Fibroblast of lung (primary cell): ENCODE measurements around the gene ALPP. TPM values are rescaled to one million over a fixed set of nuclear protein-coding genes. Genes with fewer than 3 reads are reported as not detected.
"Not testable (repeated sequence)": the region's sequence is repeated elsewhere in the genome, so short reads cannot be mapped to it uniquely, and the experiment has no call there.

ENCODE experiments used
- DNase-seq, 2 donors: peaks; one replicate each; pipeline versions ENCODE4 v3.0.0 to v3.0.0-alpha.2; 2010; ENCODE audit warnings: low read depth in 2 of 2
- H2AFZ ChIP-seq: 2 replicates; pipeline ENCODE4 v1.5.1; 2012; ENCODE audit warnings: low read length, control low read depth, inconsistent platforms
- H3K27ac ChIP-seq: 2 replicates; pipeline ENCODE4 v1.5.1; 2011; ENCODE audit warnings: low read length, control low read depth; ENCODE audit not compliant: insufficient read depth
- H3K27me3 ChIP-seq: 2 replicates; pipeline ENCODE4 v1.5.1; 2011; ENCODE audit warnings: mild to moderate bottlenecking, low read length; ENCODE audit not compliant: control insufficient read depth, insufficient read depth
- H3K36me3 ChIP-seq: 2 replicates; pipeline ENCODE4 v1.5.1; 2011; ENCODE audit warnings: low read length; ENCODE audit not compliant: control insufficient read depth, insufficient read depth
- H3K4me1 ChIP-seq: 2 replicates; pipeline ENCODE4 v1.5.1; 2011; ENCODE audit warnings: low read length; ENCODE audit not compliant: control insufficient read depth, insufficient read depth; ENCODE audit errors: extremely low read depth
- H3K4me2 ChIP-seq: 2 replicates; pipeline ENCODE4 v1.5.1; 2011; ENCODE audit warnings: low read length, control low read depth; ENCODE audit not compliant: insufficient read depth; ENCODE audit errors: extremely low read depth
- H3K4me3 ChIP-seq, 4 experiments: fragments of 200-600 bp in 1 of 4; sonication (generic) in 1 of 4; replicated peaks in 1 of 4; 2 replicates each; pipeline ENCODE4 v1.5.1; 2011 to 2016; ENCODE audit warnings: low read length in 4 of 4, low read depth in 3 of 4, mild to moderate bottlenecking in 3 of 4, control low read depth in 2 of 4, inconsistent platforms in 1 of 4, mixed read lengths in 1 of 4; ENCODE audit not compliant: insufficient read depth in 1 of 4; ENCODE audit errors: control extremely low read depth in 1 of 4
- H3K79me2 ChIP-seq: 2 replicates; pipeline ENCODE4 v1.5.1; 2012; ENCODE audit warnings: mild to moderate bottlenecking, low read length, inconsistent platforms; ENCODE audit not compliant: control insufficient read depth, insufficient read depth
- H3K9ac ChIP-seq: 2 replicates; pipeline ENCODE4 v1.5.1; 2011; ENCODE audit warnings: mild to moderate bottlenecking, low read length, control low read depth; ENCODE audit not compliant: insufficient read depth
- H3K9me3 ChIP-seq: 2 replicates; pipeline ENCODE4 v1.5.1; 2012; ENCODE audit warnings: low read depth, low read length; ENCODE audit not compliant: control insufficient read depth, insufficient read depth
- H4K20me1 ChIP-seq: 2 replicates; pipeline ENCODE4 v1.5.1; 2011; ENCODE audit warnings: low read length; ENCODE audit not compliant: control insufficient read depth, insufficient read depth; ENCODE audit errors: extremely low read depth
- EZH2 ChIP-seq: IDR thresholded peaks from 2 replicates; pipeline ENCODE4 v1.5.1; 2012; ENCODE audit warnings: low read length, control low read depth, mild to moderate bottlenecking; ENCODE audit errors: missing control alignments
- polyA plus RNA-seq, 2 donors: library from polyadenylated mRNA; depleted of rRNA in 1 of 2; stranded (reverse) in 1 of 2; unstranded in 1 of 2; fragments of >200 nt; gene quantifications; 2 replicates each; pipeline ENCODE4 v1.2.1, GENCODE V29; 2011 to 2012; ENCODE audit warnings: missing spikeins in 1 of 2
- total RNA-seq: library from RNA; depleted of rRNA; stranded (reverse); fragments of >200 nt; gene quantifications from 2 replicates; pipeline ENCODE4 v1.2.1, GENCODE V29; 2014
- TF ChIP-seq, protein P1 (sequence below), 2 donors: IDR thresholded peaks in 1 of 2; conservative IDR thresholded peaks in 1 of 2; 1 replicate in 1 of 2; 2 replicates in 1 of 2; pipeline ENCODE4 v1.5.1; 2011 to 2012; ENCODE audit warnings: low read length in 2 of 2, control low read depth in 1 of 2, inconsistent platforms in 1 of 2, low read depth in 1 of 2, mild to moderate bottlenecking in 1 of 2

Gene ALPP
- total and polyA plus RNA-seq, 2 donors (not counting 1 experiment from before 2014, with no cell fraction given), result not detected

DNA sequence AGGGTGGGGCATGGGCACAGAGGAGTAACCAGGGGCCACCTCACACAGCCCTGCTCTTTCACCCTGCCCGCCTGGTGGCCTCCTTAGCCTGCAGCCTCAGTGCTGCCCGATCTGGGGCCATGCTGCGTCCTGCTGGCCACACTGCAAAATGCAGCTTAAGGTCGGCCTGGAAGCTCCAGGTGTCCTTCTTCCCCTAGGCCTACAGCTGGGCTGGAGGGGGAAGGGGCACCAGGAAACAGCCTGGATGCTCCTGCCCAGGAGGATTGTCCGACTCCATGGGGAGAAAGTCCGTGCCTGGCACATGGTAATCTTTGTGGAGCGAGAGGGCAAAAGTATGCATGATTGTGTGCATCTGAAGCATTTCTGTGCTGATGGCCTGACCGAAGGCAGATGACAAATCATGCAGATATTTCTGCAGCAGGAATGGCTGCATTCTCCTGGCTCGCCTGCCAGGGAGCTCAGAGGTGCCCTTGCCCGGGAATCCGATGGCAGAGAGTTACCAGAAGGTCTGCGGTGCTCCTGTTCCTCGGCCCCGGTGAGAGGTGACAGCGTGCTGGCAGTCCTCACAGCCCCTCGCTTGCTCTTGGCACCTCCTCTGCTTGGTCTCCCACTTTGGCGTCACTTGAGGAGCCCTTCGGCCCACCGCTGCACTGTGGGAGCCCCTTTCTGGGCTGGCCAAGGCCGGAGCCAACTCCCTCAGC lies 12.8 kb upstream of the ALPP start:
- no peaks in the 10 kb centered on the region for H3K79me2 ChIP-seq
- TF ChIP-seq, protein P1, sequence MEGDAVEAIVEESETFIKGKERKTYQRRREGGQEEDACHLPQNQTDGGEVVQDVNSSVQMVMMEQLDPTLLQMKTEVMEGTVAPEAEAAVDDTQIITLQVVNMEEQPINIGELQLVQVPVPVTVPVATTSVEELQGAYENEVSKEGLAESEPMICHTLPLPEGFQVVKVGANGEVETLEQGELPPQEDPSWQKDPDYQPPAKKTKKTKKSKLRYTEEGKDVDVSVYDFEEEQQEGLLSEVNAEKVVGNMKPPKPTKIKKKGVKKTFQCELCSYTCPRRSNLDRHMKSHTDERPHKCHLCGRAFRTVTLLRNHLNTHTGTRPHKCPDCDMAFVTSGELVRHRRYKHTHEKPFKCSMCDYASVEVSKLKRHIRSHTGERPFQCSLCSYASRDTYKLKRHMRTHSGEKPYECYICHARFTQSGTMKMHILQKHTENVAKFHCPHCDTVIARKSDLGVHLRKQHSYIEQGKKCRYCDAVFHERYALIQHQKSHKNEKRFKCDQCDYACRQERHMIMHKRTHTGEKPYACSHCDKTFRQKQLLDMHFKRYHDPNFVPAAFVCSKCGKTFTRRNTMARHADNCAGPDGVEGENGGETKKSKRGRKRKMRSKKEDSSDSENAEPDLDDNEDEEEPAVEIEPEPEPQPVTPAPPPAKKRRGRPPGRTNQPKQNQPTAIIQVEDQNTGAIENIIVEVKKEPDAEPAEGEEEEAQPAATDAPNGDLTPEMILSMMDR (conservative IDR thresholded peaks at IDR 0.05 in 1 of 2, IDR thresholded peaks at IDR 0.05 in 1 of 2; ENCODE audit: low read depth in 1 of 2, low read length in 2 of 2), result peak; percentile 15 to 46
- no peak for TF ChIP-seq EZH2
- no peak overlapping the region for H3K4me2 ChIP-seq
- no peak overlapping the region for H2AFZ ChIP-seq
- no peaks in the 10 kb centered on the region for H4K20me1 ChIP-seq
- no peak overlapping the region for H3K4me3 ChIP-seq
- no peaks in the 10 kb centered on the region for H3K9me3 ChIP-seq
- no peak overlapping the region for H3K27ac ChIP-seq
- DNase-seq, result peak in 1 of 2 donors; percentile 56
- H3K36me3 ChIP-seq, result no peaks in the 10 kb centered on the region
- H3K27me3 ChIP-seq, result no peaks in the 10 kb centered on the region
- no peaks in the 10 kb centered on the region for H3K4me1 ChIP-seq
- no peak overlapping the region for H3K9ac ChIP-seq

DNA sequence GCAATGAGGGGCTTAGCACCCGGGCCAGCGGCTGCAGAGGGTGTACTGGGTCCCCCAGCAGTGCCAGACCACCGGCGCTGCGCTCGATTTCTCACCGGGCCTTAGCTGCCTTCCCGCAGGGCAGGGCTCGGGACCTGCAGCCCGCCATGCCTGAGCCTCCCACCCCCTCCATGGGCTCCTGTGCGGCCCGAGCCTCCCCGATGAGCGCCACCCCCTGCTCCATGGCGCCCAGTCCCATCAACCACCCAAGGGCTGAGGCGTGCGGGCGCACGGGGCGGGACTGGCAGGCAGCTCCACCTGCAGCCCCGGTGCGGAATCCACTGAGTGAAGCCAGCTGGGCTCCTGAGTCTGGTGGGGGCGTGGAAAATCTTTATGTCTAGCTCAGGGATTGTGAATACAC lies 12.1 kb upstream of the ALPP start:
- H3K4me2 ChIP-seq, H3K9me3 ChIP-seq, DNase-seq, H3K27ac ChIP-seq, H2AFZ ChIP-seq, H3K27me3 ChIP-seq, H3K36me3 ChIP-seq, H4K20me1 ChIP-seq, H3K4me1 ChIP-seq, H3K9ac ChIP-seq, H3K79me2 ChIP-seq, H3K4me3 ChIP-seq: not testable (repeated sequence)

DNA sequence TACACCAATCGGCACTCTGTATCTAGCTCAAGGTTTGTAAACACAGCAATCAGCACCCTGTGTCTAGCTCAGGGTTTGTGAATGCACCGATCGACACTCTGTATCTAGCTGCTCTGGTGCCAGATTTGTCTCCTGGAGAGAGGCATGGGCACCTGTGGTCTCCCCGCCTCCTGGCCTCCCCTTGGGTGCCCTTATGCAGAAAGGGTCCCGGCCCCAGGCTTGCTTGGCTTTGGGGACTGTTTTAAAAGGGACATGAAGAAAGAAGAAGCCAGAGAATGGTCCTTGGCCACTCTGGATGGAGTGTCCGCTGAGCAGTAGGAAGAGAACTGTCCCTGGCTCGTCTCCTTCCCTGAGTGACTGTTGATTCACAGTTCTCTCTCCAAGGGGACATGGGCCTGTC lies 11.5 kb upstream of the ALPP start:
- H4K20me1 ChIP-seq, result no peaks in the 10 kb centered on the region
- no peak overlapping the region for H3K9ac ChIP-seq
- DNase-seq, result no peak

More for the DNA sequence above, 11.5 kb upstream of the ALPP start:
- no peaks in the 10 kb centered on the region for H3K4me1 ChIP-seq
- H3K4me3 ChIP-seq, result no peak overlapping the region
- H3K27me3 ChIP-seq, result no peaks in the 10 kb centered on the region
- H3K36me3 ChIP-seq, result no peaks in the 10 kb centered on the region
- H3K79me2 ChIP-seq, result no peaks in the 10 kb centered on the region
- no peak overlapping the region for H2AFZ ChIP-seq
- H3K27ac ChIP-seq, result no peak overlapping the region
- no peaks in the 10 kb centered on the region for H3K9me3 ChIP-seq
- TF ChIP-seq, protein P1 (conservative IDR thresholded peaks at IDR 0.05 in 1 of 2, IDR thresholded peaks at IDR 0.05 in 1 of 2; ENCODE audit: low read depth in 1 of 2, low read length in 2 of 2), result no peak
- no peak for TF ChIP-seq EZH2
- H3K4me2 ChIP-seq, result no peak overlapping the region
